ENCODE data around the gene EXOC6B.

EXOC6B gene

DNA sequence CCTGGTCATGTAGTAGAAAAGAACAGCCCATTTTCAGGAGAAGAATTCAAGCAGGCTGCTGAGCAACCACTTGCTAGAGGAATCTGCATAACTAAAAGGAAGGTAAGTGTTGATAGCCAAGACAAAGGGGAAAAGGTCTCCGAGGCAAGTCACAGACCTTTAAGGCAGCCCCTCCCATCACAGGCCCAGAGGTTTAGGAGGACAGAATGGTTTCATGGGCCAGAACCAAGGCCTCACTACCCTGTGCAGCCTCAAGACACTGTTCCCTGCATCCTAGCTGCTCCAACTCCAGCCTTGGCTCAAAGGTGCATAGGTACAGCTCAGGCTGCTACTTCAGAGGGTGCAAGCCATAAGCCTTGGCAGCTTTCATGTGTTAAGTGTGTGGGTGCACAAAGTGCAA, 439.5 kb downstream of the EXOC6B start:
- FAIRE-seq (no peak), DNase-seq (ENCODE audit: low spot score) (no peak)

DNA sequence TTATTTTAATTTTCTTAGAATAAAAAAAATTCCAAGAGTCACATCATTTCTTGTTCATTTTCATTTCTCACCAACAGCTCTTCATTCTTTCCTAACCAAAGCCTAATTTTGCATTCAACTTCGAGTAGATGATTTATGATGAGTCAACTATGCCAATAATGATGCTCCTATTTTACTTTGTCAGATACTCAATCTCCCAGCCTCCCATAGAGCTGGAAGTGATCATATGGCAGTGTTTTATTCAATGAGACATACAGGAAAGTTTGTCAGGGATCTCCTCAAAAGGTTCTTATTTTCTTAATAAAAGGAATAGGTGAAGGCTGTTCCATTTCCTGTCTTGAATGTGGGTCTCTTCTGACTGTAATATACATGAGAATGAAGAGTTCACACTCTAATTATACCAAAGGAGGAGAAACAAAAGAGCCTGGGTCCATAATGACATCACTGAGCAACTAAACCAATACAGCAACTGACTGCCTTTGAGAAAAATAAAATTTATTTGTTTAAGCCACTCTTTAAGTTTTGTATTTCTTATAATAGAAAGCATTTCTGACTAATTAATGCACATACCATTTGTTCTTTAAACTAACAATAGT, 447.0 kb downstream of the EXOC6B start:
- DNase-seq (ENCODE audit: low spot score) (no peak), FAIRE-seq (no peak)

- peak; percentile 86 for DNase-seq (ENCODE audit: low spot score)
- peak; percentile 87 for FAIRE-seq
Measured at GRCh38 chr2:72367530-72368225, 458.2 kb downstream of the EXOC6B start.

DNA sequence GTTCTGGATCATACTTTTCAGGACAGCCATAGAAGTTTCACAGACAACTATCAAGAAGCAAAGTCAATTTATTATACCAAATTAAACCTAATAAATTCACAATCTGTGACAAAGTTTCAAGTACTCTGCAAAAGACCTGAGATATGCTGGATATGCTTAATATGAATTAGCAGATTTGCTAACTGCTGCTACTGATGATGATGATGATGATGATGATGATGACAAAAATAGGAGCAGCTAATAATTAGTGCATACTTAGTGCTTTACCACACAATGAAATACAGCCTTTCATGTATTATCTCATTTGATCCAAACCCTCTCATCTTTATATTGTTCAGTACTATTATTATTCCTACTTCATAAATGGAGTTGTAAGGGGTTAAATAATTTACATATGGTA, 462.4 kb downstream of the EXOC6B start:
- no peak for FAIRE-seq
- no peak for DNase-seq (ENCODE audit: low spot score)

DNA sequence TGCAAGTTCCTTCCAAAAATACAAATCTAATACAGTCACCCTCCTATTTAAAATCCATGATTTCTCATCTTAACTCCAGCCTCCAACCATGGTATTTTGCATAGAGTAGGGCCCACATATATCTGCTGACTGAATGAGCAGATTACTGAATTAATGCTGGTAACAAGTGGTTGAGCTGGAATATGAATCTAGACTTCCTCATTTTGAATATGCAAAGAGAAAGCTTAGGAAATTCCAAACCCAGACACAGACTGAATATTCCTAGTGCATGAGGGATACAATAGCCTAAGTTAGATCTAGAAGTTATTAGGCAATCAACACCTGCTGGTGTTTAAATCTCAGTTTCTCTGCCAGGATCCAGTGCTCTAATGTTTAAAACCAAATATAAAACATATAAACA, 463.1 kb downstream of the EXOC6B start:
- no peak for FAIRE-seq
- no peak for DNase-seq (ENCODE audit: low spot score)

DNA sequence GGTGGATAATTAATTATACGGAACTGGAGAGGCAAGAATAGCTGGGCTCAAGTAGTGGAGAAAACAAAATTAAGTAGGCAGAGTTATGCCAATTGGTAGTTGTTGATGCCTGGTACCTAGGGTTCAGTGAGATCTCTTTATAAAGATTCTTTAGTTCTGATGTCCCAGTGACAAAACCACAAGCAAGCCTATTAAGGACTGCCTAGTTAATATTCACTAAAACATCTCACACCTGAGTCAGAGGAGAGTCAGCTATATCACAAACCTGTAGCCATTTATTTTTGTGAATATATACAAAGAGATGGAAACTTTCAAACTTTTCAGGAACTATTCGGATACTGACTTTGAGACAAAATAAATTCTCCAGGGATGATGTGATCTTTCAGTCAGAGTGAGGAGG, 464.3 kb downstream of the EXOC6B start:
- DNase-seq (ENCODE audit: low spot score) (peak; percentile 19), FAIRE-seq (peak; percentile 74)

GRCh38 chr2:72361042-72361441, 464.8 kb downstream of the EXOC6B start:
- DNase-seq (ENCODE audit: low spot score) (no peak), FAIRE-seq (no peak)

- DNase-seq (ENCODE audit: low spot score) (no peak), FAIRE-seq (no peak)
Measured at GRCh38 chr2:72350852-72351251, 475.0 kb downstream of the EXOC6B start.

DNA sequence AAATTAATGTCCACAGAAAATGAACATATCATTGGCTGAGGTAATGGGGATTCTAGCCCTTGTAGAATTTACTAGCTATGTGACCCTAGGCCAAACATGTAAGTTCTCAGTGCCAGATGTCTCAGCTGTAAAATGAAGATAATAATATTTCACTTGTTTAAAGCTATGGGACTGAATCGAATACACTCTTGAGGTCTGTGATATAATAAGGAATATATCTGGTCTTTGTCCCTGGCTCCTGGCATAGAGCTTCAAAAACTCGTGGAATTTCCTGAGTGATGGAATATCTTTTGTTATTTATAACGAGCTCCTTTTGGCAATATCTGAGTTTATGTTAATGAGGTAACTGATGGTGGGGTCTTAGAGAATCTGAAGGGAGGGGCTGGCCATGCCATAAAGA, 476.8 kb downstream of the EXOC6B start:
- no peak for FAIRE-seq
- DNase-seq (ENCODE audit: low spot score): no peak

DNA sequence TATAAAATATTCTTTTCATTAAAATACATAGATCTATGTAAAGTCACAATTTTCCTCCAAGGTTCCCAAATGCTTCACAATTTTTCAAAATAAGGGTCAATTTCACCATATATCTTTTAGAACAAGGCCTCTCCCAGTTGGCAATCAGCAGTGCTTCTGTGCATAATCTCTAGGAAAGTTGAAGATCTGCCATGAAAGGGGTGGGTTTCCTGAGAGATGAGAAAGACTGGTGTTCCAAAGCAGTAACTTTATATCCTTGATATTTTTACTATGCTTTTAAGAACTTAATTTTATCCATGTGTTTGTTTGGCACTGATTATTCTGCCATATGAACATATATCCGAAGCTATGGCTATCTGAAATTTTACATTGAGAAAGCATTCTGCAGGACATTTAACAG, 478.8 kb downstream of the EXOC6B start:
- DNase-seq (ENCODE audit: low spot score) (no peak), FAIRE-seq (no peak)

GRCh38 chr2:72341639-72342038, 484.2 kb downstream of the EXOC6B start:
- FAIRE-seq (peak; percentile 4), DNase-seq (ENCODE audit: low spot score) (no peak)

DNA sequence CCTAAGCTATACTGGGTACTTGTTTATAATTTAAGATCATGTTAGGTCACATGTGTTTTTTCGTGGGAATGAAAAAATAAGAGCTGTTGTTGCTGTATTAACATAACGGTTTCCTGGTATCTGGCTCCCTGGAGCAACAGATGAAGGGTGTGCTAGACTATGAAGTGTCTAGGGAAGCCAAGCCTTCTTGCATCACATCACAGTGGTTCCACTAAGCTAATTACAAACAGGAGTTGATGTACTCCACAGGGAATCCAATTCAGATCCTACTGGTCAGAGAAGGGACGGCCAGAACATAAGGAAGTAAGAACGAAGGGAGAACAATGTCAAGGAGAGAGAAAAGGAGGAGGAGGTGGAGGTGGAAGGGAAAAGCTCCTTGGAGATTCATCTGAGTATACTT, 485.2 kb downstream of the EXOC6B start:
- no peak for FAIRE-seq

DNA sequence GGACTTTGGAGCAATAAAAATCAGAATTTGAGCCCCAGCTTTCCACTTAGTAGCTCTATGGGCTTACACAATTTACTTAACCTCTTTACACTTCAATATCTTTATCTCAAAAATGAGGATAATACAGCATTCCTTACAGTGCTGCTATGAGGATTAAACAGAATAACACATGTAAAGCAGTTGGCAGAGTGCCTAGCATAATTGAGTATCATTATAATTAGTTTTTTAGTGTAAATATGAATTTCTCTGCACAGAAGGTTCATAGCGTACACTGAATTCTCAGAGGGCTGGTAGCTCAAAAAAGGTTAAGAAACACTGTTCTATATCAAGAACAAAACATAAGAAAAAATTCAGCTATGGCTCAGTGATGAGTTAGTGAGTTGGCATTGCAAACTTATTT, 487.8 kb downstream of the EXOC6B start:
- DNase-seq (ENCODE audit: low spot score) (no peak), FAIRE-seq (no peak)

More for the DNA sequence above, 485.2 kb downstream of the EXOC6B start:
- no peak for DNase-seq (ENCODE audit: low spot score)

DNA sequence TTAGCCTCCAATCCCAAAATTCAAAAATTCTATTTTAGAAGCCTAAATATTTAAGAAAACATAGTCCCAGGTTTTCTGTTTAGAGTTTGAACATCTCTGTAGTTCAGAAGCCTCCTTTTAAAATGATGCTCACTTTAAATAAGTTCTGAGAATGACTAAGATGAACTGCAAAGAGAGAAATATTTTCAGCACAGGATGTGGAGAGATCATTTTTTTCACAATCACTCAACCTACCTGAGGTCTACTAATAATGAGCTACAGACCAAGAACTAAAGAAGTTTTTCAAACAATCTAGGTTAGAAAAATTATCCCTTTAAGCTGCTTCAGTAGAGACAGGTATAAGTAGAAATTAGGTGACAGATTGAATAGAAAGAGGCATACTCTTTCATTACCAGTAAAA, 493.1 kb downstream of the EXOC6B start:
- FAIRE-seq (no peak), DNase-seq (ENCODE audit: low spot score) (no peak)

DNA sequence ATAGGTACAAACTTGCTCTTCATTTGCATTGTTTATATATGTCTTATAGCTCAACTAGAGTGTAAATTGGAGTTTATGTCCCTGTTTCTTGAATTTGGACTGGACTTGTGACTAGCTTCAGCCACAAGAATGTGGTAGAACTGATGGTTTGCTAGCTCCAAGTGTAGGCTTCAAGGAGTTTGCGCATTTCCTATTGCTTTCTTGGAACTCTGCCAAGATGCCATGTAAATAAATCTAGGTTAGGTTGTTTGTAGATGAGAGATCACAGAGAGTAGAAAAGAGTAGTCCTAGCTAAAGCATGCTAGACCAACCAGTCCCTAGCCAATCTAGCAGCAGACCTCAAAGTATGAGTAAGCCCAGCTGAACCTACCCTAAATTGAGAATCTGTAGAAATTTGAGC, 495.2 kb downstream of the EXOC6B start:
- FAIRE-seq: no peak

DNA sequence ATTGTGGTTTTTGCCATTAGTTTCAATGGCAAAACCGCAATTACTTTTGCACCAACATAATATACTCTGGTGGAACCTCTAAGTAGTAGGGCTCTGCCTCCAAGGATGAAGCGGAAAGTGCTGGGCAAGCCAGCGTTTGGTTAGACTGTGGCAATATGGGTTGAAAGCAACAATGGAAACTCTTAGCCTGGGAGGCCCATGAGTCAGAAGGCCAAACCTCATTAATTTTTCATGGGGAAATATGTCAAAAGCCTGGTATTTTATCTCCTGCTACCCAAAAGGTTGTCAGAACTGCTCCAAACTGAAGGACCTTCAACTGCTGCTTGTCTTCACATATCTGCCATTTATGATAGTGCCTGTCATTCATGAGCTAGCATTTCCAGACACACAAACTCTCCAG, 499.1 kb downstream of the EXOC6B start:
- no peak for DNase-seq (ENCODE audit: low spot score)
- FAIRE-seq: no peak

More for the DNA sequence above, 495.2 kb downstream of the EXOC6B start:
- no peak for DNase-seq (ENCODE audit: low spot score)

- DNase-seq (ENCODE audit: low spot score) (no peak), FAIRE-seq (no peak)
Measured at GRCh38 chr2:72325592-72326422, 500.0 kb downstream of the EXOC6B start.

DNA sequence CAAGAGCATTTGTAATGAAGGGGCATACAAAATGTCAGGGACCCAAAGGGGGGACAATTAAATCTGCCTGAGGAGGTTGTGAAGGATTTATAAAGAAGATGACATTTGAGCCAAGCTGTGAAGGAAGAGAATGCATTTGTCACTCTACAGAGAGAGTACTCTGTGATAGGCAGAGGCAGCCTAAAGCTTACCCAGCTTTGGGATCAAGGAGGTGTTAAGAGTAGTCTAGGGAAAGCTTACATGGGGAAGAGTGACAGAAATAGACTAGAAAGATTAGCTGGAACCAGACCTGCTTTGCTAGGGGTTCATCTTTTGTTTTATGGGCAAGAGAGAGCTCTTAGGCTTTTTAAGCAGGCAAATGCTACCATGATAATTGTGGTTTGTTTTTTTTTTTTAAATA, 509.1 kb downstream of the EXOC6B start:
- FAIRE-seq: no peak
- no peak for DNase-seq (ENCODE audit: low spot score)

DNA sequence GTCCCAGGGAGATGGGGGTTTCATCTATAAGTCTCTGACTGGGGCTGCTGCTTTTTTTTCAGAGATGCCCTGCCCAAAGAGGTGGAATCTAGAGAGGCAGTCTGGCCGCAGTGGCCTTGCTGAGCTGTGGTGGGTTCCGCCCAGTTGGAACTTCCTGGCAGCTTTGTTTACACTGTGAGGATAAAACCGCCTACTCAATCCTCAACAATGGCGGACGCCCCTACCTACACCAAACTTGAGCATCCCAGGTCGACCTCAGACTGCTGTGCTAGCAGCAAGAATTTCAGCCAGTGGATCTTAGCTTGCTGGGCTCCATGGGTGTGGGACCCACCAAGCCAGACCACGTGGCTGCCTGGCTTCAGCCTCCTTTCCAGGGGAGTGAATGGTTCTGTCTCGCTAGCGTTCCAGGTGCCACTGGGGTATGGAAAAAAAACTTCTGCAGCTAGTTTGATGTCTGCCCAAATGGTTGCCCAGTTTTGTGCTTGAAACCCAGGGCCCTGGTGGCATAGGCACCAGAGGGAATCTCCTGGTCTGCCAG, 525.6 kb downstream of the EXOC6B start:
- FAIRE-seq (no peak), DNase-seq (ENCODE audit: low spot score) (no peak)

- FAIRE-seq: no peak
- DNase-seq (ENCODE audit: low spot score): no peak
Measured at GRCh38 chr2:72293620-72294019, 532.2 kb downstream of the EXOC6B start.

- DNase-seq (ENCODE audit: low spot score) (no peak), FAIRE-seq (no peak)
Measured at GRCh38 chr2:72292433-72292832, 533.4 kb downstream of the EXOC6B start.

- FAIRE-seq: peak; percentile 5
- DNase-seq (ENCODE audit: low spot score): no peak
Measured at GRCh38 chr2:72291059-72291458, 534.8 kb downstream of the EXOC6B start.

Data from RCC 7860 (cell line).